NCI-H748 (cell line): ENCODE measurements around the gene DNAJC18.
A peak's percentile ranks its signal among the peaks of the same experiment; 100 is the strongest.
"Not testable (repeated sequence)": the region's sequence is repeated elsewhere in the genome, so short reads cannot be mapped to it uniquely, and the experiment has no call there.

Experiments
- DNase-seq: peaks from one replicate; lab custom pipeline; 2025; ENCODE audit not compliant: unreplicated experiment; lab: John Stamatoyannopoulos, UW

Gene DNAJC18

GRCh38 chr5:139431706-139432105 is 7.6 kb downstream of the DNAJC18 start:
- DNase-seq = no peak

- no peak for DNase-seq
These were observed 9.3 kb downstream of the DNAJC18 start for GRCh38 chr5:139430015-139430414.

- DNase-seq = no peak
These were observed 13.0 kb downstream of the DNAJC18 start for GRCh38 chr5:139426203-139426885.

- no peak for DNase-seq
These were observed 13.8 kb downstream of the DNAJC18 start for GRCh38 chr5:139425497-139425896.

GRCh38 chr5:139422307-139422893 is 16.9 kb downstream of the DNAJC18 start:
- DNase-seq = peak; percentile 64

- DNase-seq = no peak
These were observed 19.8 kb downstream of the DNAJC18 start for GRCh38 chr5:139419226-139420192.

GRCh38 chr5:139418793-139419192 is 20.5 kb downstream of the DNAJC18 start:
- DNase-seq = no peak

- no peak for DNase-seq
These were observed 22.1 kb downstream of the DNAJC18 start for GRCh38 chr5:139417214-139417613.

GRCh38 chr5:139416651-139417050 is 22.7 kb downstream of the DNAJC18 start:
- no peak for DNase-seq

GRCh38 chr5:139415869-139416268 is 23.5 kb downstream of the DNAJC18 start:
- DNase-seq = no peak

- DNase-seq = no peak
These were observed 24.0 kb downstream of the DNAJC18 start for GRCh38 chr5:139415221-139415861.

- no peak for DNase-seq
These were observed 24.7 kb downstream of the DNAJC18 start for GRCh38 chr5:139414581-139415130.

GRCh38 chr5:139413963-139414362 is 25.4 kb downstream of the DNAJC18 start:
- no peak for DNase-seq

GRCh38 chr5:139413153-139413552 is 26.2 kb downstream of the DNAJC18 start:
- DNase-seq = no peak

- no peak for DNase-seq
These were observed 28.1 kb downstream of the DNAJC18 start for GRCh38 chr5:139410993-139411828.

GRCh38 chr5:139410121-139410992 is 29.0 kb downstream of the DNAJC18 start:
- no peak for DNase-seq

- not testable (repeated sequence) for DNase-seq
These were observed 30.2 kb downstream of the DNAJC18 start for GRCh38 chr5:139409116-139409515.

GRCh38 chr5:139408191-139408590 is 31.1 kb downstream of the DNAJC18 start:
- DNase-seq = no peak

- no peak for DNase-seq
These were observed 31.8 kb downstream of the DNAJC18 start for GRCh38 chr5:139407517-139407916.
